Stimulated activated CD8-positive, alpha-beta memory T cell treated with anti-CD3 and anti-CD28 coated beads, Interleukin-2, amount 100 ng/mL, for 1 hour (primary cell): ENCODE results near the gene LRP3.

Source experiments
- DNase-seq, 2 donors: peaks; one replicate each; pipeline ENCODE4 v3.0.0-alpha.2; 2020; ENCODE audit warnings: low read depth in 2 of 2

LRP3 gene

DNA sequence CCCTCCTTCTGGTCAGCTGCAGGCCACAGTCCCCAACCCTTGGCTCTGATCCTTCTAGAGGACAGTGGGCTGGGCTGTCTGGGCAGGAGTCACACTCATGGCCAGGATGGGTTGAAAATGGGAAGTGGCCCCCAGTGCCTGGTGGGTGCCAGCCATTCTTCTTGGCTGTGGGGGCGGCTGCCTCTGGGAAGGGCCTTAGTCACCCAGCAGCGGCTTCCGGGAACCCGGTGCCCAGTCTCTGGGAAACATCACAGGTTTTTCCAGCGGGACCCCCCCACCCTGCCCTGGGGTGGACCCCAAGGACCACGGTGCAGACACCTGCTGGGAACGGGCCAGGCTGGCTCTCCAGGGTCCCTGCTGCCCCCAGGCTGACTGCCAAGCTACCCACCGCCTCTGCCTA is 58.8 kb downstream of the LRP3 start:
- no peak for DNase-seq

DNA sequence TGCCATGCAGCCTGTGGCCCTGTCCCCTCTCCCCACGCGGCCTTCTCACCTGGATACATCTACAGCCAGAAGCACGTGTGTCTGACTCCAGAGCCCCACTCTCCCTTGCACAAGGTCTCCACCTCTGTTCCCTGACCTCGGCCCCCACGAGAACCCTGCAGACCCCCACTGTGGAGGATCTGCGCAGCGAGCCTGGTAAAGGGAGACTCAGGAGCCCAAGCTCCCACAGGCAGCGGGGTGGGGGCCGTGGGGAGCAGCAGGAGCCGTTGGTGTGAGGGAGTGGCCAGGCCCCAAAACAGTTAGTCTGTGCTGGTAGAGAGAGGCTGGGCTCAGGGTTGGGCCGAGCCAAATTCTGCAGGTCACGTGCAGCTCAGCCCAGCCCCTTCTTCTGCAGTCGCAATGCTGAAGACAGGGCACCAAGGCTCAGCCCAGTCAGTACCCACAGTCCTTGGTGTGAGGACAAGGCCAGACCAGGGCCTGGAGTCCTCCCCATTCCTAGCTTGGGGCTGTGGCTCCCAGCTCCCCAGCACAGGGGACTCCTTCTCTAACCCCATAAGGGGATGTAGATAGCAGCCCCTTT is 60.2 kb downstream of the LRP3 start:
- no peak for DNase-seq

DNA sequence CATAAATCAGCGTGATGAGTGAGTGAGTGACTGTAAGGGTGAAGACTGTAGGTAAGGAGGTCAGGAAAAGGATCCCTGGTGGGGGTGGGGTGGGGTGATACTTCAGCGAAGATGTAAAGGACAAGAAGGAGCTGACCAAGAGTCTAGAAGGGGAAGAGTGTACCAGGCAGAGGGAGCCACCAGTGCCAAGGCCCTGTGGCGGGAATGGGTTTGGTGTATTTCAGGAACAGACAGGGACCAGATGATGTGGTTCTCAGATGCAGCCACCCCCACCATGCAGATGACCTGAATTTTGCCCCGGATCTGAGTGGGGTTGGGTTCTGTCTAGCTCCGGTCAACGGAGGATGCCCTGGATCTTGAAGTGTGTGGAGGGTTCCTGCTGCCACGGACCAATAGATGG is 61.7 kb downstream of the LRP3 start:
- no peak for DNase-seq

DNA sequence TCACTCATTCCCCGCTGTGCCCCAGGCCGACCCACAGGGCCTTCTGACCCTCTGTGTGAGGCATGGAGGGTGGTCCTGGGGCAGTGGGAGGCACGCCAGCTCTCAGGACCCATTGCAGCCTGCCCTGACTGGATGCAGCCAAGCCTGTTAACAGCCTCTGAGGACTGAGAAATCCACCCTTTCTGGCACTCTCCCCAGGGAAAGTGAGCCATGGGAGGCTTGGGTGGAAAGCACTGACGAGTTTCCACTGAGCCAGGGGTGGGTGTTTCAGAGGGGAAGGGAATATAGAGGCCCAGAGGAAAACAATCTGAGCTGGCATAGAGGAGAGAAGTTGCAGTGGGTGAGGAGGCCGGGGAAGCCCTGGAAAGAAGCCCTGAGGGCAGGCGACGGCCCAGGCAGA is 62.1 kb downstream of the LRP3 start:
- DNase-seq, result no peak

DNA sequence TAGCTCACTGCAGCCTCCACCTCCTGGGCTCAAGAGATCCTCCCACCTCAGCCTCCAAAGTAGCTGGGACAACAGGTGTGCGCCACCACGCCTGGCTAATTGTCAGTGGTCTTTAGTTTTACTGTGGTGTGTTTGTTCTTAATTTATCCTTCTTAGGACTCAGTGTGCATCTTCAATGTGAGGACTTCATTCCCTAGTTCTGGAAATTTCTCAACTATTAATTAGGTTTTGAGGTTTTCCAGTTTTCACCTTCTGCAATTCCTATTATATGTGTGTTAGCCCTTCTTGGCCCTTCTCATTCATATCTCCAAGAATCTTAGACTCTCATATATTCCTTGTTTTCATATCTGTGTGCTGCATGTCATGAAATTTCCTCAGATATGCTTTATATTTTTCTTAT is 63.7 kb downstream of the LRP3 start:
- DNase-seq, result no peak
